Measurements from ENCODE around the gene CUBN.

CUBN gene

DNA sequence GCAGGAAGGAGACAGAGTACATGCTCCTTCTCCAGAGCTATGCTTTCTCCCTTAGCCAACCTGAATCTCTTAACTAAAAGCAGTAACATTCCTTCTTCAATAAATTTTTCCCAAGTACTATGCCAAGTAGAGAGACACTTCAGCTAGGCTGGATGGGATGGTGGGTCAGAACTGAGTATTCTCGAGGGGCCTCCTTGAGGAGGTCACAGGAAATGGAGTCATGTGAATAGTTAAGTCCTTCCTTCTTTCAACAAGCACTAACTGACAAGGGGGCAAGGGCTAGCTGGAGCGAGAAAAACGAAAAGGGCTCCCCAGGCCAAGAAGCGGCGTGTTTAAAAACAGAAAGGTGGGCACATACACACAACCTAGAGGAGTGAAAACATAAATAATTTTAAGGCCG lies 317.8 kb downstream of the CUBN start:
- DNase-seq, result no peak

DNA sequence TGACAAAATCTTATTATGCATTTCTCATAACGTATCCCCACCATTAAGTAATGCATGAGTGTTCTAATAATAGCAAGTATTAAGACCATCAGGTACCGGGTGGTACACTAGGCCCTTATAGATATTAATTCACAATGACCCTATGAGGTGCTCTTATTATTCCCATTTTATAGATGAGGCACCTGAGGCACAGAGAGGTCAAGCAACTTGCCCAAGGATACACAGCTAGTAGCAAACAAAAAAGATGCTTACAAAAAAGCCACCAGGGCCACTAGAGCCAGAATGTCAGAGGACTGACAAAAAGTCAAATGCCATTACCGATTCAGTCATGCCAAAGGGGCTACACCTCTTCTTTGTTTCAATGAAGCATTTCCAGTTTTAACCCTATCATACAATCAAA lies 318.3 kb downstream of the CUBN start:
- DNase-seq, result no peak

DNA sequence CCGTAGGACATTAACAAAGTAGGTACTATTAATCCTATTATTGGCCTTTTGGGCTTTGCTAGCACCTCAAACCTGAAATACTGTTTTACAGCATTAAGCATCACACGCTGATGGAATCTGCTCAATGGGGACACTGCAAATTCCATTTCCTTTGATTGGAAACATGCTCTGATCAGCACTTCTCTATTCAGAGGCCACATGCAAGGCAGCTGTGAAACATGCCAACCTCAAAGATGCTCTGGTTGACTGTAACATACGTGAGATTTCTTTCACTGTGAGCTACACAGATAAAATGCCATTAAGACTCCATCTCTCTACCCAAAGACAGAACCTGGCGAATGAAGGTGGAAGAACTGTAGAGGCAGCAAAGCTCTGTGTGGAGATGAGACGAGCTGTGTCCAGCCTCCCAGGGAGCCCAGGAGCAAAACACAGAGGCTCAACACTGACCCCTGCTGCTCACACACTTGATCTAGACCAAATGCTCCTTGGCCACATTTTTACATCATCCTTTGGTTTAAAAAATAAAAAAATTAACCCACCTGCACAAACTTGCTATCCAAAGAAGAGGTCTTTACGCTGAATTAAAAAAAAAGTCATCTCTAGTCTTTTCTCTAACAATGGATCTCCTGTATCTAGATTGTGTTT lies 320.4 kb downstream of the CUBN start:
- no peak for DNase-seq

DNA sequence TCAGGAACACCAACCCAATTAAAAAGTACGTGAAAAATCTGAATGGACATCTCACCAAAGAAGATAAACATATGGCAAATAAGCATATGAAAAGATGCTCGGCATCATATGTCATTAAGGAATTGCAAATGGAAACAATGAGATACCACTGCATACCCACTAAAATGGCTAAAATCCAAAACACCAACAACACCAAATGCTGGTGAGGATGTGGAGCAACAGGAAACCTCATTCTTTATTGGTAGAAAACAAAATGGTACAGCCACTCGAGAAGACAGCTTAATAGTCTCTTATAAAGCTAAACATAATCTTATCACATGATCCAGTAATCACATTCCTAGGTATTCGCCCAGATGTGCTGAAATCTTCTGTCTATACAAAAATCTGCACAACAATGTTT lies 325.5 kb downstream of the CUBN start:
- DNase-seq, result no peak

DNA sequence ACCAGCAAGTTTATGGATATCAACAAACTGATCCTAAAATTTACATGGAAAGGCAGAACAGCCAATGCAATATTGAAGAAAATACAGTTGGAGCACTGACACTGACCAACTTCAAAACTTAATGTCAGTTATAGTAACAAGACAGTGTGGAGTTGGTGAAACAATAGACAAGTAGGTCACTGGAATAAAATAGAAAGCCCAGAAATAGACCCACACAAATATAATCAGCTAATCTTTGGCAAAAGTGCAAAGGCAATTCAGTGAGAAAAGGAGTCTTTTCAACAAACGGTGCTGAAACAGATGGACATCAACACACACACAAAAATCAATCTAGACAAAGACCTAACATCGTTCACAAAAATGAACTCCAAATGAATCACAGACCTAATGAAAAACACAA lies 326.1 kb downstream of the CUBN start:
- DNase-seq, result no peak

DNA sequence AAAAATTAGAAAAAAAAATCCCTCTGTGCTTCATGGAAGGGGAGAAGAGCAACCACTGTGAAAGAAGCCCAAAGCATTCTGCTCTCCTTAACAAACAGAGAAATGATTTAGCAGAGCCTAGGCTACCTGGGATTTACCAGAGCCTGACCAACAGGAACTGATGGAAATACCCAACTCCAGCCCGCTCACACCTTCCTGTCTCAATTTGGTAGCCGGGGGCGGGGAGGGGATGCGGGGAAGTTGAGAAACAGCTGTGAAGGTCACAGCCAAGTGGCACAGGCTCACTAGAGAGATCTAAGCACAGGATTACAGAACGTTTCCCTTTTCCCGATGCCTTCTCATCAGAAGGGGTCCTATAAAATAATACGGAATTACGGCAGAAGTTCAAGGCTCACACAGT lies 330.0 kb downstream of the CUBN start:
- DNase-seq, result no peak

DNA sequence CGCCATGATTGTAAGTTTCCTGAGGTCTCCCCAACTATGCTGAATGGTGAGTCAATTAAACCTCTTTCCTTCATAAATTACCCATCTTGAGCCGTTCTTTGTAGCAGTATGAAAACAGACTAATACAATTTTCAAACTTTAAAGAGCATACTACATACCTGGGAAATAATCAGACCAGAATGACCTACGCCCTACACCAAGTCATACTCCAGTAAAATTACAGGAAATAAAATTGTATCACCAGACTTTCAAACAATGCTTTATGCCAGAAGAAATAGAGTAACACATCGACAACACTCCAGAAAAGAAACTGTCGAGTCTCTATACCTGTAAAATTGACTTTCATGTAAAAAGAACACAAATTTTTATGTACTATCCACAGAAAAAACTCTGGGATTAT lies 331.0 kb downstream of the CUBN start:
- DNase-seq, result no peak

DNA sequence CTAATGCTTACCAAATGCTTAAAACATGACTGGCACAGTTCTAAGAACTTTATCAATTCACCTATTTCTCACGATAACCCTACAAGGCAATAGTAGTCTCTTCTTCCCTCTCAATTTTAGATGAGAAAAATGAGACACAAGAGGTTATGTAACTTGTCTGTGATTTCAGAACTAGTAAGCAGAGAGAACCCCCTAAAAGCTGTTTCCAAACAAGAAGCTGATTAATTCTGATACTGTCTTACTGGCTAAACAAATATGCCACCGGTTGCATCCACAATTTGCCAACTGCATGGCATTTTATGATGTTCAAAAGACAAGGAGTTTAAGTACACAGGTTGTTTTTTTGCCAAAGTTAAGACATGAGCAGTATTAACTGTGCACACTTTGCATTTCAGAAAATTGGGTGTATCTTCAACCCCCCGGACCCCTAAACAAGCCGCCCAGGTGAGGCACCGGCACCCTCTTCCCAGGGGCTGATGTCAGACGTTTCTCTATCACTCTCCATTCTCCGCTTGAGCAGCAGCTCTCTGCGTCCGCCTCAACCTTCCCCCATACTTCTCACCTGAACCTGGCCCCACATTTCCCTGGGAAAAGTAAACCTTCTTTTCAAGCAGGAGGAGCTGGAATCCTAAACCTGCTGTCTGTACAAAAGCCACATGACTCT lies 334.1 kb downstream of the CUBN start:
- no peak for DNase-seq

DNA sequence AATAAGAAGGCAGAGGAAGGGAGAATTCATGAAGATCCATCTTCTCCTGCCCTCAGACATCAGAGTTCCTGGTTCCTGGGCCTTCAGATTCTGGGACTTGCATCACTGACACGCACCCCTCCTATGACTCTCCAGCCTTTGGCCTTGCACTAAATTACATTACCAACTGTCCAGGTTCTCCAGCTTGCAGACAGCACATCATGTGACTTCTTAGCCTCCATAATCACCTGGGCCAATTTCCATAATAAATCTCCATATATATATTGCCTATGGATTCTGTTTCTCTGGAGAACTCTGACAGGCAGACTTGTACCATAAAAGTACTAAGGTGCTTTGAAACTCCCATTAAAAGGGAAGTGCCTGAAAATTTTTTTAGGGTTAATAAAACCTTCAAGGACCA lies 335.6 kb downstream of the CUBN start:
- DNase-seq, result no peak

DNA sequence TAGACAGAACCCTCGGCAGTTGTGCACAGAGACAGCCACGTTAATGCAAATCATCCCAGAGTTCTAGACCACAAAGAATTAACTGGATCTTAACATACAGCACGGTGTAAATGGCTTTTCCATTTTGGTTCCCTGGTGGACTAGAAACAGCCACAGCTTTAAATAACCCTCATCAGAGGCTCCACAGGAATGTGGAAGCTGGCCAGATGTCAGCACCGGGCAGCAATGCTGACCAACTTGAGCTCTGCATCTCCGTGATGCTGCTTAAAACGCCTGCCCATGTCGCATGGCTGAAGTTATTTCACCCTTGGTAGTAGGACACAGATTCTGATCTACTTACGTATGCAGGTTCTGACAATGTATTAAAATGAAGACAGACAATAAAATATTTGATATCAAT lies 336.9 kb downstream of the CUBN start:
- DNase-seq, result no peak

DNA sequence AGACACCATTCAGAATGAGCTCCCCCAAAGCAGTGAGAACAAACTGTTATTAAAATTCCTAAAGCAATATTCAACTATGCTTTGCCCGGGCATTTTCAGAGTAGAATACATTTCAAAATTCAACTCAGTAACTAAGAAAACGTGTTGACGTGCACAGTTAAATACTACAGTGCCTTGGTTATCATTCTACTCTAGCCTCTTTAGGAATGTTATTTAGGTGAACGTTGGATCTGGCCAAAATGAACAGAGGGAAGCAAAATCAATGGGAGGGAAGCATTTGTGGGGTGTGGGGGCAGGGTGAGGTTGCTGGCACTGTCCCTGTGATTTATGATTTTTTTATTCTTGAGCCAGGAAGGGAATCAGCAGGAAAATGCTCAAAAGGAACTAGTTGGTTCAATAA lies 339.8 kb downstream of the CUBN start:
- no peak for DNase-seq

DNA sequence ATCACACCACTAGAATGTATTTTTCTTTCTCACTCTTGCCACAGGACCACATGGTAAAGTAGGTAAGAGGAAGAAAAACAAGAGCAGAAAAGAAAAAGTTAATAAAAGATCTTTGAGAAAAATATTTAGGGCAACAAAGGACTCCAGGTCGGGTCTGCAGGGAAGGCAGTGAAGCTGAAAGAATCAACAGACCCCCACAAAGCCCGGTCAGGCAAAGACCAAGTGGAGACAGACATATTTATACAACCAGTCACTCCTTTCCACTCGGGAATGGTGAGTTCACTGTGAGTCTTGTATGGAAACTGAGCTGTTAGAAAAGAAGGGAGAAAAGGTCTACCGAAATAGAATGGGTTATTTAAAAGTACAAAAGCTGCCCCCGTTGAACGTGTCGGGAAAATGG lies 340.4 kb downstream of the CUBN start:
- DNase-seq, result no peak

DNA sequence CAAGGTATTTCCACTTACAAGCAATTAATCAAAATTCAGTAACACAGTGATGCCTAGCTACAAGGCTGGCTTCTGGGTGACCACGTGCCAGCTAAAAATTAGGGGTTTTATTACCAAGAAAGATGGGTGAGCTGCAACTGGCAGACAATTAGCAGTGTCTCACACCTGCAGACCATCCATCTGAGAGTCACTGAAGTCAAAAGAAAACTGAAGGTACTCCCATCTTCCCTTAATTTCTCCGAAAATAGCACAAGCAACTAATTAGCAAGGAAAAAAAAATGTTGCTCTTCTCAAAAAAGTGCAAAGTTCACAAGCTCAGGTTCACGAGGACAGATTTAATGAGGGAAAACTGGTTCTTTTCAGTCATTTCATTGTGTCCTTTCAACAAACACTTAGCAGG lies 340.8 kb downstream of the CUBN start:
- no peak for DNase-seq

DNA sequence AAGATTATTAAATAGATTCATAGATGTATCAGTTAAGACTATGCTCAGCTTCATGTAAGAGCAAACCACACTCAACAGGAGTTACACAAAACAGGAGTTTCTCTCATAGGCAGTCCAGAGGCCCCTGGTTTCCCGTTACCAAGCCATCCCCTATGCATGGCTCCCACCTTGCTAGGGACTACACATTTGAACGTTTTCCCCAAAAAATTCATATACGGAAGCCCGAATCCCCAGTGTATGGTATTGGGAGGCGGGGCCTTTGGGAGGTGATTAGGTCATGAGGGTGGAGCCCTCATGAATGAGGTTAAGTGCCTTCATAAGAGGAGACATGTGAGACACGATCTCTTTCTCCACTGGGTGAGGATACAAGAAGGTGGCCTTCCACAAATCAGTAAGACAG lies 341.5 kb downstream of the CUBN start:
- DNase-seq, result no peak

DNA sequence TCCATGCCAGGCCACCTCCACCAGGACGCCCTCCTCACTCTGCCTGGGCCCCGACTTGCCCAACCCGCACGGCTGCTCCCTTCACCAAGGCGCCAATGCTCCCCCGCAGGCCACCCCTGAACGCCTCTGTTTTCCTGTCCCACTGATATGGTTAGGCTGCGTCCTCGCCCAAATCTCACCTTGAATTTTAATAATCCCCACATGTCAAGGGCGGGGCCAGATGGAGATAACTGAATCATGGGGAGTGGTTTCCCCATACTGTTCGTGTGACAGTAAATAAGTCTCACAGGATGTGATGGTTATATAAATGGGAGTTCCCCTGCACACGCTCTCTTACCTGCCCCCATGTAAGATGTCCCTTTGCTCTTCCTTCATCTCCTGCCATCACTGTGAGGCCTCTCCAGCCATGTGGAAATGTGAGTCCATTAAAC lies 342.2 kb downstream of the CUBN start:
- no peak for DNase-seq

DNA sequence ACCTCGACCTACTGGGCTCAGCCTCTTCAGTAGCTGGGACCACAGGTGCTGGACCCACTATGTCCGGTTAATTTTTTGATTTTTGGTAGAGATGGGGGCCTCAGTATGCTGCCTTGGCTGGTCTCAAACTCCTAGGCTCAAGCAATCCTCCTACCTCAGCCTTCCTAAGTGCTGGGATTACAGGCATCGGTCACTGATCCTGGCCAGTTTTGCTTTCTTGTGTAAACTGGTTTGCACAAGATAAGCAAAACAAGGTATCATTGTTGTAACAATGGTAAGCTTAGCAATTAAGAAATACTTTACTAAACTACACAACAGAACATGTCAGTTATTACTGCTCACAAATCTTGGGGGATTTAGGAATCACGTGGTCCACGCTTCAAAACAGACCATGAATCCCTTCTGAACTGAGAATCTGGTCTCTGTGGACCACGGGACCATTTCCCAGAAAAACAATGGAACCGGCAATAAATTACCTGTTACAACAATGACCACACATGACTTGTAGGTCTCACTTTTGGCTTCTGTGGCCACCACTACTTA lies 349.2 kb downstream of the CUBN start:
- DNase-seq, result no peak

DNA sequence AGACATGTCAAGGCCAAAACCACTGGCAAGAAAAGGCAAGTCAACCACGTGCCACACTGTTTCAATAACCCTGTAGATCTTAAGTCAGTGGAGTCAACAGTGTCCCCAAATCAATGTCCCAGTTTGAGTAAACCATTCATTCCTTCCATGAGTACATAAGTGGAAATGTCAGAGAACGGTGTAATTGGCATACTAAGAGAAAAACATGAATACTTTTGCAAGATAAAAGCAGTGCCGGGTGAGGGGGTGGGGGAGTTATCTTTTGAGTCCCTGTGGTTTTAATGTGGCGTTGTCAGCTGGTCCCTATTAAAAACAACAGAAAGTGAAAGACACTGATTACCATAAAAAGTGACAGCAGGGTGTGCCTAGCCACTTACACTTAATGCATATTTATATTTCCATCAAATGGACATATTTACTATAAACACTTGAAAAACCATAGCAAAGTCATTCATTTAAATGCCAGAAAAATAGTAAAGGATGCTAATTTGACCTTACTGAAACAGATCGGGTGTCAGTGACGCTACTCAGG lies 350.2 kb downstream of the CUBN start:
- no peak for DNase-seq

DNA sequence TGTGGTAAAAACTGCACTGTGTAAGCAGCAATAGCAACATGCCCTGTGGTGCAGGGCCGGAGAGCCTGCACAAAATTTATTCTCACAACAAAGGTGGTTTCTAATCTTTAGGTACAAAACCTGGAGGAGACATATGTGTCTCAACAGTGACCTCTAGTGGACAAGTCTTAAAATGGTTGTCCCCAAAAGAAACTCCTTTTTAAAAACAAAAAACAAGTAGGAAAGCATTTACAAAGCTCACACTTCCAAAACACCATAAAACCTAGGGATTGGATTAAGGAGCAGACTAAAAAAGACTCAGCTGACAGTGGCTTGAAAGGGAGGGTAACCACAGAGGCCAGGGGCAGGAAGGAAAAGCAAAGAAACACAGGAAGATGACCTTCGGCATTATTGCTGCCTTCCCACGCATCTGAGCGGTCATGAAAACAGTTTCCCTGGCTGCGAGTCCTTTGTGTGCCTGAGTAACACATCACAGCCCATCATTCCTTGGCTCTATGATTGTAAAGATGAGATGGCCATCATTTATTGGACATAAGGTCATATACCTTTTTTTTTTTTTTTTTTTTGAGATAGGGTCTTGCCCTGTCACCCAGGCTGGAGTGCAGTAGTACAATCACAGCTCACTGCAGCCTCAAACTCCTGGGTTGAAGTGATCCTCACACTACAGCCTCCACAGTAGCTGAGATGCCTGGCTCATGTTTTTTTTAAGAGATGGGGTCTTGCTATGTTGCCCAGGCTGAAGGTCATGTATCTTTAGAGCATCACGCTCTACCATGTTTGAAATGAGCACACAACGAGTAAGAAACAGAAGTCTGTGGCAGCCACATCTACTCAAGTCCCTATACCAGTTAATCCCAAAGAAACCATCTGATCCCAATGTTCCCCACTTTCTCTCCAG lies 351.9 kb downstream of the CUBN start:
- DNase-seq, result peak; percentile 11

DNA sequence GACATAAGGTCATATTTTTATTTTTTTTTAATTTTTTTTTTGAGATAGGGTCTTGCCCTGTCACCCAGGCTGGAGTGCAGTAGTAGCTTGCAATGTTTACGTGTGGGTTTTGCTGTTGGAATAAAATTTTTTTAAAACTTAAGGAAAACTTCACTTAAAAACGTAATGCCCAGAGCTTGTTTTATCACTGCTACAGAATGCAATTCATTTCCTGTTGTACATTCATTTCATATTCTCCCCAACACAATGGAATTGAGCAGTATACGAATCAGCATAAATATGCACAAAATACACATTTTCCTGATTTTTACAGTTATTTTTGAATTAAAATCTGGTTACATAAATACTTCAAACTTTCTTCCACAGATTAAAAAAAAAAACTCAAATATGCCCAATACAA lies 352.7 kb downstream of the CUBN start:
- no peak for DNase-seq
